Naive thymus-derived CD4-positive, alpha-beta T cell (primary cell): ENCODE measurements around the gene TTC31. TPM values are rescaled to one million over a fixed set of nuclear protein-coding genes. Genes with fewer than 3 reads are reported as not detected.
A peak's percentile ranks its signal among the peaks of the same experiment; 100 is the strongest.
"Not testable (repeated sequence)": the region's sequence is repeated elsewhere in the genome, so short reads cannot be mapped to it uniquely, and the experiment has no call there.

Source experiments
- ATAC-seq: fragments of 150-1000 bp; cut with Tn5 transposase; 2 replicates; pipeline ENCODE4 v1.10.0; 2021; ENCODE audit warnings: mild to moderate bottlenecking, moderate library complexity
- CTCF ChIA-PET: fragments of 350-600 bp; sonication (Branson Sonifier 250); formaldehyde crosslinking; loops from one replicate; lab custom pipeline; 2021; ENCODE audit warnings: antibody characterized with exemption; lab: Charles Lee
- POLR2A ChIA-PET: fragments of 350-600 bp; sonication (Branson Sonifier 250); formaldehyde crosslinking; loops from one replicate; lab custom pipeline; 2021; ENCODE audit warnings: antibody characterized with exemption, inconsistent platforms; lab: Charles Lee
- DNase-seq, 9 donors: peaks; one replicate each; pipeline versions ENCODE4 v3.0.0 to v3.0.0-alpha.2; 2020 to 2022; ENCODE audit warnings: mixed read lengths in 1 of 9
- H3K27ac ChIP-seq: one replicate; pipeline ENCODE4 v1.7.0; 2013; ENCODE audit warnings: mild to moderate bottlenecking, low read depth, low read length, moderate library complexity
- H3K27me3 ChIP-seq, 2 donors: one replicate each; pipeline ENCODE4 v1.7.0; 2013; ENCODE audit warnings: low read length in 2 of 2, mild to moderate bottlenecking in 2 of 2, moderate library complexity in 2 of 2; ENCODE audit not compliant: control insufficient read depth in 2 of 2, insufficient read depth in 2 of 2
- H3K36me3 ChIP-seq, 3 experiments: 1 replicate in 2 of 3; 2 replicates in 1 of 3; pipeline ENCODE4 v1.7.0; 2013; ENCODE audit warnings: low read length in 3 of 3, mild to moderate bottlenecking in 3 of 3, moderate library complexity in 1 of 3; ENCODE audit not compliant: insufficient read depth in 3 of 3, control insufficient read depth in 2 of 3
- H3K4me1 ChIP-seq, 2 donors: one replicate each; pipeline ENCODE4 v1.7.0; 2013; ENCODE audit warnings: low read length in 2 of 2, mild to moderate bottlenecking in 2 of 2, moderate library complexity in 1 of 2; ENCODE audit not compliant: control insufficient read depth in 2 of 2, insufficient read depth in 2 of 2
- H3K4me3 ChIP-seq: 2 replicates; pipeline ENCODE4 v1.7.0; 2013; ENCODE audit warnings: mild to moderate bottlenecking, low read length
- H3K9me3 ChIP-seq, 3 experiments: 1 replicate in 2 of 3; 2 replicates in 1 of 3; pipeline ENCODE4 v1.7.0; 2013; ENCODE audit warnings: low read length in 3 of 3; ENCODE audit not compliant: control insufficient read depth in 2 of 3
- H3K27ac Mint-ChIP-seq, 9 donors: one replicate each; pipeline ENCODE4 v1.8.0; 2020 to 2022; ENCODE audit warnings: mixed read lengths in 9 of 9, mild to moderate bottlenecking in 8 of 9, moderate library complexity in 5 of 9, inconsistent platforms in 2 of 9
- H3K27me3 Mint-ChIP-seq, 5 donors: one replicate each; pipeline ENCODE4 v1.8.0; 2021 to 2022; ENCODE audit warnings: mixed read lengths in 5 of 5, mild to moderate bottlenecking in 1 of 5
- H3K36me3 Mint-ChIP-seq, 5 donors: one replicate each; pipeline ENCODE4 v1.8.0; 2020 to 2022; ENCODE audit warnings: mixed read lengths in 5 of 5, mild to moderate bottlenecking in 3 of 5, inconsistent platforms in 1 of 5
- H3K4me1 Mint-ChIP-seq, 7 donors: one replicate each; pipeline ENCODE4 v1.8.0; 2020 to 2022; ENCODE audit warnings: mixed read lengths in 7 of 7, mild to moderate bottlenecking in 3 of 7, inconsistent platforms in 1 of 7
- H3K4me3 Mint-ChIP-seq, 10 donors: one replicate each; pipeline ENCODE4 v1.8.0; 2020 to 2022; ENCODE audit warnings: mild to moderate bottlenecking in 10 of 10, mixed read lengths in 10 of 10, moderate library complexity in 6 of 10, inconsistent platforms in 2 of 10
- H3K9me3 Mint-ChIP-seq, 11 donors: one replicate each; pipeline ENCODE4 v1.8.0; 2020 to 2022; ENCODE audit warnings: mixed read lengths in 11 of 11, mild to moderate bottlenecking in 4 of 11, inconsistent platforms in 1 of 11, moderate library complexity in 1 of 11
- intact Hi-C, 2 donors: fragments of 100-400 bp; cut with micrococcal nuclease; formaldehyde crosslinking; loops; one replicate each; pipeline ENCODE4 v1.15.1; 2023
- polyA plus RNA-seq, 2 donors: library from polyadenylated mRNA; unstranded; fragments of 300-500 nt; fragmentation: Illumina TruSeq; gene quantifications; one replicate each; pipeline ENCODE4 v1.2.3, GENCODE V29; 2021
- total RNA-seq, 6 experiments: library from RNA in 5 of 6; stranded (reverse) in 5 of 6; gene quantifications; 1 replicate in 5 of 6; 2 replicates in 1 of 6; pipeline ENCODE4 v1.2.3 and lab custom pipeline; 2021 to 2026

The TTC31 gene
- total and polyA plus RNA-seq, 7 experiments from 2014 or later: 19.8 to 50.4 (median 35.9) TPM

DNA sequence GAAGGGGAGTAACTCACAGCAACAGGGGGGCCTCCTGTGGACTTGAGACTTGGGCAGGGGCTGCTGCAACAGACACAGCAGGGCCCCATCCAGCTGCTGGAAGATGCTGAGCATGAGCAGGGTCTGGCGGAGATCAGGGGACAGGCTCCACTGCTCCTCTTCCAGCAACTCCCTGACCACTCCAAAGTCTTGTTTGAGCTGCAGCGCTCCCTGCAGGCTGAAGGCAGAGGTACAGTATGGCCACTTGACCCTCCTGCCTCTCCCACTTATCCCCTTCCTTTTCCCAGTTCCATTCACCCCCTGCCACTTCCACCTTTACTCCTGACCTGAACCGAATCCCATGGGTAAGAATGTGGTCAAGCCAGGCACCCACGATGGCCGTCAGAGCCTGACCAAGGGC, 8.0 kb upstream of the TTC31 start:
- POLR2A ChIA-PET: interaction anchor here (1.7 to 6.6 kb wide), 2 partner anchors 7 to 17 kb away, joined by 12 to 177 read pairs; partner anchors contain the start of genes CCDC142, INO80B, TTC31 and WBP1
- no peak for DNase-seq
- no peak overlapping the region for H3K4me3 Mint-ChIP-seq
- no peaks in the 10 kb centered on the region for H3K27me3 Mint-ChIP-seq
- no peaks in the 10 kb centered on the region for H3K9me3 ChIP-seq
- intact Hi-C loops: no loop called here
- peaks cover 12 to 40% (median 31%) of the 10 kb centered on the region in 7 donors for H3K4me1 Mint-ChIP-seq
- peaks cover 0 to 32% (median 9%) of the 10 kb centered on the region in 5 donors for H3K36me3 Mint-ChIP-seq
- H3K9me3 Mint-ChIP-seq: peaks cover 0 to 7% (median 0%) of the 10 kb centered on the region in 11 donors
- peaks cover 0 to 18% (median 4%) of the 10 kb centered on the region in 3 experiments for H3K36me3 ChIP-seq
- H3K4me3 ChIP-seq: no peak overlapping the region
- H3K4me1 ChIP-seq: peaks cover 14 to 19% of the 10 kb centered on the region in 2 donors
- peak overlapping the region in 1 of 9 donors; percentile 14 for H3K27ac Mint-ChIP-seq
- CTCF ChIA-PET: interaction anchor here (0.8 to 1.6 kb wide), 3 partner anchors 17 to 20 kb away, joined by 3 to 4 read pairs (median 3); partner anchors contain the start of genes INO80B and WBP1
- no peak for ATAC-seq
- no peak overlapping the region for H3K27ac ChIP-seq
- no peaks in the 10 kb centered on the region for H3K27me3 ChIP-seq

DNA sequence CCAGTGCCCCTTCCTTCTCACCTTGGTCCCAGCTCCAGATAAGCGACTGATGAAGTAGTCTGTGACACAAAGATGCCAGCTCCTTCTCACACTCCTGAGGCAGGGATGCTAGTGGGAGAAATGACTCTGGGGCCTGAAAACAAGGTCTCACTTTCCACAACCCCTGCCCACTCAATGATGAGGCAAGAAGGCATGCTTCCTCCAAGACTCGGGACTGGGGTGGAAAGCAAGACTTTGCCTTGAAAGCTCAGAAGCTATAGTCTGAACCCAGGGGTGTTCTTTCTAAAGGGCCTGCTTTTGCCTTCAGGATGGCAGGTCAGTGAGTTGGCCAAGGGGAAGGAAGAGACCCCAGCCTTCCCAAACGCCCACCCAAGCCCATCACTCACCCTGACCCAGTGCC, 1.4 kb upstream of the TTC31 start:
- ChIA-PET POLR2A (interaction anchor here (0.9 to 6.9 kb wide), 14 partner anchors 7 to 117 kb away, joined by 3 to 197 read pairs (median 11); partner anchors contain the start of genes AUP1, HTRA2, INO80B and MRPL53), CTCF (interaction anchor here (0.6 to 6.2 kb wide), 8 partner anchors 8 to 163 kb away, joined by 3 to 59 read pairs (median 10); partner anchors contain the start of genes MRPL53 and WBP1)
- intact Hi-C loops: loop anchor here in 1 of 2 donors (10.0 kb wide), 1 partner anchor 1247 kb away; the partner anchor contains the start of genes CCT7 and PRADC1
- ATAC-seq (no peak), DNase-seq (no peak)
- Histone ChIP-seq H3K4me3 (peak overlapping the region; percentile 99), H3K4me1 (peaks cover 22 to 26% of the 10 kb centered on the region in 2 donors), H3K9me3 (no peaks in the 10 kb centered on the region), H3K27me3 (no peaks in the 10 kb centered on the region), H3K27ac (peak overlapping the region; percentile 85), H3K36me3 (peaks cover 0 to 28% (median 0%) of the 10 kb centered on the region in 3 experiments)
- Mint-ChIP-seq H3K4me3 (peak overlapping the region; percentile 91 to 100 (median 98)), H3K27me3 (no peaks in the 10 kb centered on the region), H3K27ac (peak overlapping the region in 1 of 9 donors; percentile 9), H3K9me3 (no peaks in the 10 kb centered on the region), H3K4me1 (peaks cover 24 to 53% (median 39%) of the 10 kb centered on the region in 7 donors), H3K36me3 (peaks cover 4 to 21% (median 8%) of the 10 kb centered on the region in 5 donors)

DNA sequence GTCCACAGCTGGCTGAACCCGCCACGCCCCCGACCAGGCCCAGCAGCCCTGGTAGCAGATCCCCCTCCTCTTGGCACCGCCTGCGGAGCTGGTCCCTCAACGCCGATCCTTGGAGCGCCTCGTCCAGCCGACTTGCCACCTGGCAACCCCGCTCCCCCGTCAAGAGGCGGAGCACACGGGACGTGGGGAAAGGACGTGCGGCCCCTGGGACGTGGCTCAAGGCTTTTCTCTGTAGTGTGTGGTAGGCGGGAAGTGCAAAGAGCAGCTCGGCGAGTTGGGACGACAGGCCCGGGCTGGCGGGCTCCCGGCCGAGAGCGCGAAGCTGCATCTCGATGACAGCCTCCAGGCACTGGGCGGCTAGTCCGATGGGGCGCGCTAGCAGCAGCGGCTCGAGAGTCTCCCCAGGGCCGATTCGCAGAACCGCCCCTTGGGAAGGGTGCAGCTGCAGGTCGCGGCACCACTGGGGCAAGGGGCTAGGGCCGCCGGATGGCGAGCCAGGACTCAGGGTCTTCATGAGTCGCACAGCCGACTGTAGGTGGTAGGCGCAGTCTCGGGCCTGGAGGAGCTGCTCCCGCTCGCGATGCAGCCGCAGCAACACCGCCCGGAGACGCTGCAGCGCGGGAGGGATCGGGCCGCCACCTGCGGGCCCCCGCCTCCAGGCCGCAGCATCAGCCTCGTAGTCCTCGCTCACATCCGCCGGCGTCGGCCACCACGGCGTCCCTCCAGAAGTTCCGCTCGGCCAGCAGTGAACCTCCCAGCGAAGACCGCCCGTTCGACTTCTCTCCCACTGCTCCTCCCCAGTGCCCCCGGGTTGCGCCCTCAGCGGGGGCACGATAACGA, 700 bp upstream of the TTC31 start:
- H3K4me3 ChIP-seq: peak overlapping the region; percentile 99
- POLR2A ChIA-PET: interaction anchor here (0.8 to 6.9 kb wide), 23 partner anchors 8 to 745 kb away, joined by 3 to 197 read pairs (median 4); partner anchors contain the start of genes AUP1, C2orf81, HTRA2 and INO80B
- peaks cover 0 to 32% (median 0%) of the 10 kb centered on the region in 3 experiments for H3K36me3 ChIP-seq
- intact Hi-C loops: loop anchor here (2.0 to 10.0 kb wide), 3 partner anchors 47 to 1247 kb away; partner anchors contain the start of genes AUP1 (in 1 of the 2), CCT7 (in 1 of the 2), HTRA2 (in 1 of the 2) and PRADC1 (in 1 of the 2)
- peaks cover 22 to 26% of the 10 kb centered on the region in 2 donors for H3K4me1 ChIP-seq
- Mint-ChIP-seq H3K27me3 (no peaks in the 10 kb centered on the region), H3K36me3 (peaks cover 4 to 26% (median 13%) of the 10 kb centered on the region in 5 donors), H3K9me3 (no peaks in the 10 kb centered on the region), H3K4me1 (peaks cover 24 to 59% (median 44%) of the 10 kb centered on the region in 7 donors), H3K27ac (peak overlapping the region; percentile 93 to 100 (median 99)), H3K4me3 (peak overlapping the region; percentile 91 to 100 (median 98))
- H3K27me3 ChIP-seq: no peaks in the 10 kb centered on the region
- DNase-seq: peak in 2 of 9 donors; percentile 43 to 71
- H3K27ac ChIP-seq: peak overlapping the region; percentile 85
- no peaks in the 10 kb centered on the region for H3K9me3 ChIP-seq
- CTCF ChIA-PET: interaction anchor here (0.6 to 6.2 kb wide), 16 partner anchors 9 to 162 kb away, joined by 3 to 59 read pairs (median 6); partner anchors contain the start of genes AUP1, DQX1, HTRA2 and INO80B
- ATAC-seq: peak; percentile 50

- peak overlapping the region; percentile 91 to 100 (median 98) for H3K4me3 Mint-ChIP-seq
- not testable (repeated sequence) for H3K27me3 Mint-ChIP-seq
- peaks cover 4 to 22% (median 12%) of the 10 kb centered on the region in 5 donors for H3K36me3 Mint-ChIP-seq
Observed at GRCh38 chr2:74483675-74484164, 839 bp downstream of the TTC31 start.

GRCh38 chr2:74486141-74486540, 3.3 kb downstream of the TTC31 start:
- peaks cover 16 to 19% of the 10 kb centered on the region in 2 donors for H3K4me1 ChIP-seq
- H3K27ac ChIP-seq: no peak overlapping the region
- peaks cover 0 to 2% (median 0%) of the 10 kb centered on the region in 11 donors for H3K9me3 Mint-ChIP-seq
- H3K4me3 ChIP-seq: no peak overlapping the region
- no peaks in the 10 kb centered on the region for H3K27me3 ChIP-seq
- peaks cover 5 to 50% (median 8%) of the 10 kb centered on the region in 3 experiments for H3K36me3 ChIP-seq
- ChIA-PET POLR2A (no interaction called here), CTCF (interaction anchor here (0.6 kb wide), 1 partner anchor 103 kb away, joined by 3 read pairs; no protein-coding TSS in a partner anchor)
- H3K27me3 Mint-ChIP-seq: no peaks in the 10 kb centered on the region
- DNase-seq (no peak), ATAC-seq (no peak)
- H3K36me3 Mint-ChIP-seq: peaks cover 13 to 30% (median 24%) of the 10 kb centered on the region in 5 donors
- H3K9me3 ChIP-seq: no peaks in the 10 kb centered on the region
- intact Hi-C loops: loop anchor here in 1 of 2 donors (10.0 kb wide), 1 partner anchor 1251 kb away; the partner anchor contains the start of genes CCT7 and PRADC1
- H3K27ac Mint-ChIP-seq: no peak overlapping the region
- H3K4me1 Mint-ChIP-seq: peaks cover 15 to 40% (median 25%) of the 10 kb centered on the region in 7 donors
- H3K4me3 Mint-ChIP-seq: peak overlapping the region in 1 of 10 donors; percentile 28

More at GRCh38 chr2:74483675-74484164, 839 bp downstream of the TTC31 start:
- Histone ChIP-seq H3K4me3 (peak overlapping the region; percentile 99), H3K4me1 (peaks cover 22 to 26% of the 10 kb centered on the region in 2 donors), H3K36me3 (peaks cover 0 to 41% (median 0%) of the 10 kb centered on the region in 3 experiments)
- not testable (repeated sequence) for H3K9me3 ChIP-seq, DNase-seq, H3K27ac ChIP-seq, ATAC-seq, H3K27me3 ChIP-seq, H3K9me3 Mint-ChIP-seq
- Mint-ChIP-seq H3K27ac (peak overlapping the region; percentile 93 to 100 (median 99)), H3K4me1 (peaks cover 21 to 59% (median 41%) of the 10 kb centered on the region in 7 donors)
- ChIA-PET CTCF (interaction anchor here (0.7 to 6.2 kb wide), 10 partner anchors 20 to 104 kb away, joined by 3 to 59 read pairs (median 9); partner anchors contain the start of genes AUP1, HTRA2, INO80B and WBP1), POLR2A (interaction anchor here (0.8 to 6.9 kb wide), 16 partner anchors 8 to 704 kb away, joined by 3 to 197 read pairs (median 6); partner anchors contain the start of genes AUP1, C2orf81, HTRA2 and INO80B)
- intact Hi-C loops: loop anchor here (1.0 to 10.0 kb wide), 18 partner anchors 11 to 1249 kb away; partner anchors contain the start of genes AUP1 (in 2 of the 2), C2orf81 (in 2 of the 2), HTRA2 (in 2 of the 2) and MRPL53 (in 2 of the 2)
